Heart left ventricle (tissue), 11 donors: ENCODE results near the gene RBM44. TPM values are rescaled to one million over a fixed set of nuclear protein-coding genes. Genes with fewer than 3 reads are reported as not detected.

Experiments used
- polyA plus RNA-seq, 2 donors: library from polyadenylated mRNA; stranded (reverse); fragments of 200-250 nt; gene quantifications; one replicate each; pipeline ENCODE4 v1.2.3, GENCODE V29; 2013
- total RNA-seq, 9 donors: library from RNA; depleted of rRNA in 2 of 9; stranded (reverse); fragments of >200 nt in 2 of 9; fragmentation: NEBNext Ultra II Directional in 3 of 9; extraction: Animal tissue kit (Norgen Biotek cat#: 25700) in 3 of 9; gene quantifications; one replicate each; pipeline versions ENCODE4 v1.1.0 to v1.2.4, GENCODE V29; 2016 to 2023
- donor health status: ischemic (EF 13 %, LVEDD 7.1; RV severe dilation, severe dysfunction).
- donor health status: healthy with polysubstance abuse.
- donor health status: DM: no; HTN: yes; CAD: no.
- donor health status: DM: no; HTN: no; CAD: no.
- donor health status: ischemic (EF 25% LVEDD 5.7; RV mildly dilated, moderate dysfunction).
- donor health status: healthy.
- donor health status: DM: yes; HTN: yes; CAD: no.
- donor health status: PGD.
- donor health status: nonischemic (EF 23%, LVEDD 6.1; RV moderate dilation, normal function).

The RBM44 gene
- total and polyA plus RNA-seq, 11 donors: 0.16 to 0.94 (median 0.44) TPM

Other genes starting within 250 kb of the RBM44 start
- gene PRLH, start 232.2 kb upstream of the RBM44 start, total RNA-seq: not detected
- gene PRLH, start 232.2 kb upstream of the RBM44 start, polyA plus RNA-seq: not detected
- 1 to 10 TPM; 1.1 to 7.3 (median 3.6) TPM for gene RAB17, start 208.0 kb upstream of the RBM44 start, total RNA-seq
- gene RAB17, start 208.0 kb upstream of the RBM44 start, polyA plus RNA-seq: 1 to 10 TPM; 5.6 TPM
- gene LRRFIP1, start 171.2 kb upstream of the RBM44 start, total RNA-seq: 100 to 1,000 TPM in 8 of 9 donors, 10 to 100 TPM in 1; 78.7 to 151 (median 111) TPM
- gene LRRFIP1, start 171.2 kb upstream of the RBM44 start, polyA plus RNA-seq: 100 to 1,000 TPM in 1 of 2 donors, 10 to 100 TPM in 1; 87.6 to 128 TPM
- gene RAMP1, start 60.8 kb downstream of the RBM44 start, total RNA-seq: 100 to 1,000 TPM in 7 of 9 donors, 10 to 100 TPM in 2; 36.5 to 490 (median 201) TPM
- 1,000 to 10,000 TPM in 1 of 2 donors, 100 to 1,000 TPM in 1; 164 to 1,114 TPM for gene RAMP1, start 60.8 kb downstream of the RBM44 start, polyA plus RNA-seq
- gene UBE2F, start 168.2 kb downstream of the RBM44 start, total RNA-seq: 10 to 100 TPM; 54.2 to 73.8 (median 60.6) TPM
- 10 to 100 TPM; 56.4 to 83.4 TPM for gene UBE2F, start 168.2 kb downstream of the RBM44 start, polyA plus RNA-seq